PC-3 (cell line): ENCODE measurements around the gene FAM187B. TPM values are rescaled to one million over a fixed set of nuclear protein-coding genes. Genes with fewer than 3 reads are reported as not detected.

Experiments
- ATAC-seq: fragments of 200-7000 bp; cut with Tn5 transposase; 2 replicates; pipeline ENCODE4 v1.9.1; 2020; ENCODE audit warnings: mild to moderate bottlenecking, moderate library complexity
- BruUV-seq: library from RNA; stranded (reverse); fragments of 400-500 nt; replicated peaks from 2 replicates; lab custom pipeline; 2021; lab: Mats Ljungman, UMichigan
- CTCF ChIA-PET: fragments of 300-600 bp; sonication (Branson Sonifier 250); formaldehyde crosslinking; loops from one replicate; lab custom pipeline; 2022; ENCODE audit warnings: antibody characterized with exemption; lab: Charles Lee
- POLR2A ChIA-PET: fragments of 300-600 bp; sonication (Branson Sonifier 250); formaldehyde crosslinking; loops from one replicate; lab custom pipeline; 2022; ENCODE audit warnings: antibody characterized with exemption; ENCODE audit not compliant: unreplicated experiment; lab: Charles Lee
- DNase-seq: peaks from one replicate; pipeline ENCODE4 v3.0.0-alpha.2; 2015
- H2AFZ ChIP-seq: fragments of 300-600 bp; sonication (generic); 2 replicates; pipeline ENCODE4 v1.6.0; 2016; ENCODE audit warnings: antibody characterized with exemption, low read length
- H3F3A ChIP-seq: fragments of 300-600 bp; sonication (generic); one replicate; pipeline ENCODE4 v1.6.0; 2017; ENCODE audit warnings: antibody characterized with exemption, low read length, control low read depth, mild to moderate bottlenecking; ENCODE audit not compliant: unreplicated experiment
- H3K27ac ChIP-seq: fragments of 300-600 bp; sonication (generic); 2 replicates; pipeline ENCODE4 v1.5.1; 2016; ENCODE audit warnings: mild to moderate bottlenecking, low read length
- H3K27me3 ChIP-seq: fragments of 300-600 bp; sonication (generic); 2 replicates; pipeline ENCODE4 v1.6.1; 2016; ENCODE audit warnings: low read length, mixed read lengths
- H3K36me3 ChIP-seq: fragments of 300-600 bp; sonication (generic); 2 replicates; pipeline ENCODE4 v1.6.1; 2016; ENCODE audit warnings: low read depth, mixed run types, low read length, mixed read lengths
- H3K4me1 ChIP-seq: fragments of 300-600 bp; sonication (generic); 2 replicates; pipeline ENCODE4 v1.5.1; 2016; ENCODE audit warnings: low read length; ENCODE audit not compliant: insufficient read depth
- H3K4me2 ChIP-seq: fragments of 300-600 bp; sonication (generic); 2 replicates; pipeline ENCODE4 v1.6.0; 2016; ENCODE audit warnings: low read length
- H3K4me3 ChIP-seq: fragments of 300-600 bp; sonication (generic); 2 replicates; pipeline ENCODE4 v1.5.1; 2016; ENCODE audit warnings: mild to moderate bottlenecking, low read length, mixed read lengths
- H3K79me2 ChIP-seq: fragments of 300-600 bp; sonication (generic); 2 replicates; pipeline ENCODE4 v1.6.1; 2017; ENCODE audit warnings: low read length, mixed read lengths
- H3K9ac ChIP-seq: fragments of 300-600 bp; sonication (generic); 2 replicates; pipeline ENCODE4 v1.6.0; 2016; ENCODE audit warnings: mild to moderate bottlenecking, low read length
- H3K9me2 ChIP-seq: fragments of 300-600 bp; sonication (generic); replicated peaks from 2 replicates; pipeline ENCODE4 v1.6.1; 2016; ENCODE audit warnings: mixed run types, low read length, mixed read lengths
- H3K9me3 ChIP-seq: fragments of 300-600 bp; sonication (generic); 2 replicates; pipeline ENCODE4 v1.6.1; 2016; ENCODE audit warnings: low read length, mixed read lengths
- H4K20me1 ChIP-seq: fragments of 300-600 bp; sonication (generic); 2 replicates; pipeline ENCODE4 v1.6.1; 2016; ENCODE audit warnings: low read length, mixed read lengths
- EZH2 ChIP-seq: fragments of 300-600 bp; sonication (generic); IDR thresholded peaks from one replicate; pipeline ENCODE4 v1.6.1; 2017; ENCODE audit warnings: antibody characterized with exemption, mild to moderate bottlenecking, low read length; ENCODE audit not compliant: unreplicated experiment
- EZH2phosphoT487 ChIP-seq: fragments of 300-600 bp; sonication (generic); IDR thresholded peaks from 2 replicates; pipeline ENCODE4 v1.6.1; 2018; ENCODE audit warnings: mild to moderate bottlenecking, antibody characterized with exemption, low read length, borderline replicate concordance
- intact Hi-C: fragments of 100-400 bp; cut with micrococcal nuclease; formaldehyde crosslinking; loops from 2 replicates; pipeline ENCODE4 v1.9.0; 2023
- total RNA-seq: library from RNA; depleted of rRNA; stranded (reverse); fragments of >200 nt; gene quantifications from 2 replicates; pipeline ENCODE4 v1.2.3, GENCODE V29; 2014
- TF ChIP-seq, protein P1 (sequence below): fragments of 300-600 bp; sonication (generic); conservative IDR thresholded peaks from 2 replicates; pipeline ENCODE4 v1.5.1; 2017; ENCODE audit warnings: antibody characterized with exemption, low read depth, mild to moderate bottlenecking, low read length

FAM187B gene
- total RNA-seq, 1 experiment from 2014 or later, result not detected

DNA sequence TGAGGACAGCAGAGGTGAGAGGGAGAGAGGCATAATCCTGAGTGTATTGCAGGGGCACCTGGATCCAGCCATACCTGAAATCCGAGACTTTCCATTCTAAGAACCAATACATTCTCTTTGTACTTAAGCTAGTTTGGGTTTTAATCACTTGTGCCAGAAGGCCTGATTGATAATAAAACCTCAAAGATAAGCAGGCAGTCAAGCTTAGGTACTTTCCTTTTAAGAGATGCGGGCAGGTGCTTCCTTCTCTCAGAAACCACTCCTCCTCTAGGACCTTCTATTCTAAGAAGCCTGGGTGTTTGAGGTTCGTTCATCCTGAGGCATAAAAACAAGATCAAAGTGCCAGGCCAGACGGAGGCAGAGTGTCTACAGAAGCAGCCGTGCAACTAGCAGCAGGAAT is 22.2 kb downstream of the FAM187B start:
- ChIA-PET CTCF (no interaction called here), POLR2A (no interaction called here)
- H3K79me2 ChIP-seq, result no peaks in the 10 kb centered on the region
- H3K4me2 ChIP-seq, result no peak overlapping the region
- no peak overlapping the region for H3K27ac ChIP-seq
- H3K9me3 ChIP-seq, result no peaks in the 10 kb centered on the region
- no TSS peak for BruUV-seq
- no peaks in the 10 kb centered on the region for H3K9me2 ChIP-seq
- intact Hi-C loops, result no loop called here
- no peak overlapping the region for H3K4me3 ChIP-seq
- TF ChIP-seq EZH2 (no peak), EZH2phosphoT487 (no peak)
- TF ChIP-seq, protein P1, sequence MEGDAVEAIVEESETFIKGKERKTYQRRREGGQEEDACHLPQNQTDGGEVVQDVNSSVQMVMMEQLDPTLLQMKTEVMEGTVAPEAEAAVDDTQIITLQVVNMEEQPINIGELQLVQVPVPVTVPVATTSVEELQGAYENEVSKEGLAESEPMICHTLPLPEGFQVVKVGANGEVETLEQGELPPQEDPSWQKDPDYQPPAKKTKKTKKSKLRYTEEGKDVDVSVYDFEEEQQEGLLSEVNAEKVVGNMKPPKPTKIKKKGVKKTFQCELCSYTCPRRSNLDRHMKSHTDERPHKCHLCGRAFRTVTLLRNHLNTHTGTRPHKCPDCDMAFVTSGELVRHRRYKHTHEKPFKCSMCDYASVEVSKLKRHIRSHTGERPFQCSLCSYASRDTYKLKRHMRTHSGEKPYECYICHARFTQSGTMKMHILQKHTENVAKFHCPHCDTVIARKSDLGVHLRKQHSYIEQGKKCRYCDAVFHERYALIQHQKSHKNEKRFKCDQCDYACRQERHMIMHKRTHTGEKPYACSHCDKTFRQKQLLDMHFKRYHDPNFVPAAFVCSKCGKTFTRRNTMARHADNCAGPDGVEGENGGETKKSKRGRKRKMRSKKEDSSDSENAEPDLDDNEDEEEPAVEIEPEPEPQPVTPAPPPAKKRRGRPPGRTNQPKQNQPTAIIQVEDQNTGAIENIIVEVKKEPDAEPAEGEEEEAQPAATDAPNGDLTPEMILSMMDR, result no peak
- no peak overlapping the region for H3K9ac ChIP-seq
- no peaks in the 10 kb centered on the region for H3K4me1 ChIP-seq
- no peaks in the 10 kb centered on the region for H3K27me3 ChIP-seq
- no peak overlapping the region for H2AFZ ChIP-seq
- no peaks in the 10 kb centered on the region for H3F3A ChIP-seq
- no peak for ATAC-seq
- H4K20me1 ChIP-seq, result no peaks in the 10 kb centered on the region
- H3K36me3 ChIP-seq, result no peaks in the 10 kb centered on the region
- DNase-seq, result no peak

DNA sequence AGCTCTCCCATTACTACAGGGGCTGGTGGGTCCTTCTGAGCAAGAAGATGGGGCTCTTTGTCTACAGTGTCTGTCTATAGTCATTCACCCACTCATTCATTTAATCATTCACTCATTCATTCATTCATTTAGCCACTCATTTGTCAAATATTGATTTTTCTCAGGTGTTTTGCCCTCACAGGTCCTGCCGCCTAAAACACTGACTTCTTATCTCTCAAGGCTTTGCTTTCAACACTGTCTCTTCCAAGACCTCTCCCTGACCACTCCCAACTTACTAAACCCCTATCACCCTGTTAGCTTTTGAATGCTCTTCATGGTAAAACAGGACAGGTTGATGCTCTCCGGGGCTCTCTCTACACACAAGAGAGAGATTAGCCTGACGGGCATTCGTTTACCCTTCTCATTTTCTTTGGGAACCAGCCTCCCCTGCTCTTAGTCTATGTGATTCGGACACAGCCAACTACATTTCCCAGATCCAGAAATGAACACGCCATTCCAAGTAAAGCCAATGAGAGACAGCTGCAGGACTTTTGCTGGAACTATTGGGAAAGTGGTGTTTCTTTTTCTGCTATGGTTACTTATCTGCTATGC is 22.7 kb downstream of the FAM187B start:
- BruUV-seq, result no TSS peak
- CTCF ChIA-PET, result no interaction called here
- H3K79me2 ChIP-seq, result no peaks in the 10 kb centered on the region

More for the DNA sequence above, 22.7 kb downstream of the FAM187B start:
- Histone ChIP-seq H3K9me3 (no peaks in the 10 kb centered on the region), H3K4me1 (no peaks in the 10 kb centered on the region), H3K9me2 (no peaks in the 10 kb centered on the region), H3K4me2 (no peak overlapping the region), H3K27ac (no peak overlapping the region), H3K4me3 (no peak overlapping the region), H3K27me3 (no peaks in the 10 kb centered on the region), H4K20me1 (no peaks in the 10 kb centered on the region), H3K9ac (no peak overlapping the region), H3F3A (no peaks in the 10 kb centered on the region), H2AFZ (no peak overlapping the region), H3K36me3 (no peaks in the 10 kb centered on the region)
- DNase-seq (no peak), ATAC-seq (no peak)
- TF ChIP-seq EZH2phosphoT487 (no peak), EZH2 (no peak)
- TF ChIP-seq, protein P1, result no peak
- POLR2A ChIA-PET, result no interaction called here
- intact Hi-C loops, result no loop called here
